Activated naive CD4-positive, alpha-beta T cell treated with anti-CD3 and anti-CD28 coated beads for 36 hours (primary cell): ENCODE results near the gene ZNF526. TPM values are rescaled to one million over a fixed set of nuclear protein-coding genes. Genes with fewer than 3 reads are reported as not detected.
"Not testable (repeated sequence)": the region's sequence is repeated elsewhere in the genome, so short reads cannot be mapped to it uniquely, and the experiment has no call there.

Experiments
- CTCF ChIA-PET: fragments of 350-600 bp; sonication (Branson Sonifier 250); formaldehyde crosslinking; loops from one replicate; lab custom pipeline; 2021; ENCODE audit warnings: antibody characterized with exemption; lab: Charles Lee
- DNase-seq: peaks from one replicate; pipeline ENCODE4 v3.0.0-alpha.2; 2020
- H3K27ac Mint-ChIP-seq: one replicate; pipeline ENCODE4 v1.8.0; 2021; ENCODE audit warnings: mild to moderate bottlenecking, mixed read lengths
- H3K27me3 Mint-ChIP-seq: one replicate; pipeline ENCODE4 v1.8.0; 2021; ENCODE audit warnings: low read depth, mixed read lengths
- H3K36me3 Mint-ChIP-seq: one replicate; pipeline ENCODE4 v1.8.0; 2021; ENCODE audit warnings: low read depth, mixed read lengths
- H3K4me1 Mint-ChIP-seq: one replicate; pipeline ENCODE4 v1.8.0; 2021; ENCODE audit warnings: low read depth, mixed read lengths
- H3K4me3 Mint-ChIP-seq: one replicate; pipeline ENCODE4 v1.8.0; 2021; ENCODE audit warnings: mild to moderate bottlenecking, moderate library complexity, mixed read lengths
- H3K9me3 Mint-ChIP-seq: one replicate; pipeline ENCODE4 v1.8.0; 2021; ENCODE audit warnings: mixed read lengths
- intact Hi-C: fragments of 100-400 bp; cut with micrococcal nuclease; formaldehyde crosslinking; loops from one replicate; pipeline ENCODE4 v1.15.1; 2023
- total RNA-seq, 2 experiments: library from RNA; stranded (reverse); gene quantifications; one replicate each; pipeline ENCODE4 v1.2.3, GENCODE V29; 2021

The ZNF526 gene
- total RNA-seq, 2 experiments from 2014 or later, result 11.5 to 11.6 TPM

DNA sequence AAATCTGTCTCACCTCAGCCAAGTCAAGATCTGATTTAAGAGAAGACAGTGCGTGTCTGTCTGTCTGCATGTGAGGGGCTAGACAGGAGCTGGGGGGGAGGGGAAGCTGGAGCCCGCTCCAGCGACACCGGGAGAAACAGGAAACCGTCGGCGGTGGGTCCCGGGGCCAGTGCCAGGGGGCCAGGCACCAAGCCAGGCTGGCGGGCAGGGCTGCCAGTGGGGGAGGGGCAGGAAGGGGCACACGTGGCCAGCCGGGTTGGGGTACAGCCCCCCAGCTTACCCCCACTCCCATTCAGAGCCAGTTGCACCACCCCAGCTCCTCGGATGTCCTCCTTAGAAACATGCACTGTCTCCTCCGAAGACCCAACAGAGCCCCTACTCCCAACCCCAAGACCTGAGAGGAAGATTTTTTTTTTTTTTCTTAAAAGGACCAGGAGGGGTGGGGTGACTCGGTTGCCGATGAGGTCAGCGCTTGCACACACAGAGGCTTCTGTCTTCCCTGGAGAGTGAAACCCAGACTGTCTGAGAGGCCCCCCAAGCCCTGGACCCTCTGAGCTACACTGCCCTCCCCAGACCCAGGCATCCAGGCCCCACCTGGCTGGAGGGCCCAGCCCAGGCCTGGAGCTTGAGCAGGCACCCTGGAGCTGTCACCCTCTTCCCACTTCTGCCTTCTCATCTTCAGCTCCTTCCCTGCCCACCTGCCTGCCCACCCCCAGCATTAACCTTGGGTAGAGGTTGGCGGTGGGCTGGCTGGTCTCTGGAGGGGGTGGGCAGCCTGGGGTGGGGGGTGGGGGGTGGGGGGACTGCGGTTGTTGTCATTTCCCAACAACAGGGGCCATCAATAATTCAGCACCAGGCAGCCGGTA, 30.8 kb downstream of the ZNF526 start:
- CTCF ChIA-PET, result interaction anchor here (0.9 to 2.8 kb wide), 4 partner anchors 9 to 42 kb away, joined by 3 to 15 read pairs (median 4); no protein-coding TSS in a partner anchor
- intact Hi-C loops, result no loop called here

DNA sequence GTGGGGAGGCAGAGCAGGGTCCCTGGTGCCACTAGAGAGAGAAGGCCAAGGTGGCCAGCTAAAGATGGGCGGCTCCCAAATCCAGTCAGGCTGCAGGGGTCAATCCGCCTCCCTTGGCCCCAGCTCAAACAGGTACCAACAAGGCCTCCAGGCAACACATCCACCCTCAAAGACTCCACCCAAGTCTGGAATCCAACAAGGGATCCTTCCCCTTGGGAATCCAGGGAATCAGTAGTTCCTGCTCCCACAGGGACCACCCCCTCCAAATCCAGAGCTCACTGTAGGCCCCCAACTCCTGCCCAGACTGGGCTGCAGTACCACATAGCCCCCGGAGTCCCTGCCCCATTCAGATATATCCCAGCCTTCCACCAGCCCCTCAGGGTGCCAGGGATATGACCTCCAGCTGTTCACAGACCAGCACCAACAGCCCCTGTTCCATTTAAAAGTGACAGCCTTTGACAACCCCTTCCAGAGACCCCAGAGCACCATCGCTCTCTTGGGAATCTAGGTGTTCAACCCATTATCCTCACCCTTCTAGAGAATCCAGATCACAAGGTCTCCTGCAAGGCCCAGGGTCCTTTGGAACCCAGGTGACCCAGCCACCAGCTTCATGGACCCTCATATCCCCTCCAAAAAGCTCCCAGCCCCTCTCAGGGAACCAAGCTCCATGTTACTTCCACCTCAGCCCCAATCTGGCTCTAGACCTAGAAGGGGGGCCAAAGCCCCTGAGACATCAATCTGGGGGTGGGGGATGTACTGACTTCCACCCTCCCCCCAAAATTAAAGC, 31.7 kb downstream of the ZNF526 start:
- intact Hi-C loops, result no loop called here
- Mint-ChIP-seq H3K9me3 (no peaks in the 10 kb centered on the region), H3K27me3 (no peaks in the 10 kb centered on the region), H3K4me1 (peaks cover 38% of the 10 kb centered on the region), H3K4me3 (peak overlapping the region; percentile 91), H3K27ac (peak overlapping the region; percentile 93), H3K36me3 (peaks cover 15% of the 10 kb centered on the region)
- CTCF ChIA-PET, result interaction anchor here (1.1 to 2.8 kb wide), 3 partner anchors 19 to 41 kb away, joined by 3 to 15 read pairs (median 4); no protein-coding TSS in a partner anchor
- no peak for DNase-seq

More for the DNA sequence above, 30.8 kb downstream of the ZNF526 start:
- no peaks in the 10 kb centered on the region for H3K9me3 Mint-ChIP-seq
- peak overlapping the region; percentile 41 for H3K4me3 Mint-ChIP-seq
- DNase-seq, result peak; percentile 53
- H3K4me1 Mint-ChIP-seq, result peaks cover 43% of the 10 kb centered on the region
- H3K27ac Mint-ChIP-seq, result peak overlapping the region; percentile 93
- no peaks in the 10 kb centered on the region for H3K27me3 Mint-ChIP-seq
- peaks cover 15% of the 10 kb centered on the region for H3K36me3 Mint-ChIP-seq

DNA sequence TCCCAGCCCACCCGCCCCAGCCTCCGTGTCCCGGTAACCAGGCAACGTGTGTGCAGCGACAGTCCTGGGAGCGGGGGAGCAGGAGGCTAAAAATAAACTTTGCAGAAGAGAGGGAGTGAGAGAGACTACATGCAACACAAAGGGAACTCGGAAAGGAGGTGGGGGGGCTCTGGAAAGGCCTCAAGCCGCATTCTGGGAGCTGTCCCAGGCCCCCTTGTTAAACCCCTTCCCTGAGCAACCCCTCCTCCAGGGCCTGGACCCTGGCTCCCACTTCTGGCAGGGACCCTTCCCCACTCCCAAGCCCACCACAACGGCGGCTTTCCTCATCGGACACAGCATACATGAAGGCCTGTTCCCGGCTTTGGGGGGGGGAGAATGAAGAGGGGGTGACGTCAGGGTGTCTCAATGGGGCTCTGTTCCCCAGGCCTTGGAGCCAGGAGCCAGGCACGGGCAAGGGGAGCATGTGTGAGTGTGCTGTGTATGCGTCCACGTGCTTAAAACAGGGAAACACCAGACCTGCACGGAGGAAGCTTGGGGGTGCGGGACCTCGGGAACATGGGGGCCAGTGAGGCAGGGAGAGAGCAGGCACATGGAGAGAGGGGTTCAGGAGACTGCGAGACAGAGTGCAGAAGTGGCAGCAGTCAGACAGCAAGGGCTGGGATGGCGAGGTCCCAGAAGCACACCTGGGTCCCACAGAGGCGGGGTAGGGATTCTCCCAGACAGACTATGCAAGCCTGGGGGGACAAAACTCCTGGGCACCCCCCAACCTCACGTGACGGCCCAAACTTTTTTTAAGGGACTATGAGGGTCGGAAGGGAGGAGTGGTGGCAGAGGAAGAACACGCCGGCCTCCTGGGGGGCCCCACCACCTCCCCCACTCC, 32.5 kb downstream of the ZNF526 start:
- no peaks in the 10 kb centered on the region for H3K9me3 Mint-ChIP-seq
- peak overlapping the region; percentile 93 for H3K27ac Mint-ChIP-seq
- peaks cover 32% of the 10 kb centered on the region for H3K4me1 Mint-ChIP-seq
- intact Hi-C loops, result no loop called here
- CTCF ChIA-PET, result no interaction called here
- peak overlapping the region; percentile 91 for H3K4me3 Mint-ChIP-seq
- DNase-seq, result peak; percentile 38
- no peaks in the 10 kb centered on the region for H3K27me3 Mint-ChIP-seq
- peaks cover 11% of the 10 kb centered on the region for H3K36me3 Mint-ChIP-seq

DNA sequence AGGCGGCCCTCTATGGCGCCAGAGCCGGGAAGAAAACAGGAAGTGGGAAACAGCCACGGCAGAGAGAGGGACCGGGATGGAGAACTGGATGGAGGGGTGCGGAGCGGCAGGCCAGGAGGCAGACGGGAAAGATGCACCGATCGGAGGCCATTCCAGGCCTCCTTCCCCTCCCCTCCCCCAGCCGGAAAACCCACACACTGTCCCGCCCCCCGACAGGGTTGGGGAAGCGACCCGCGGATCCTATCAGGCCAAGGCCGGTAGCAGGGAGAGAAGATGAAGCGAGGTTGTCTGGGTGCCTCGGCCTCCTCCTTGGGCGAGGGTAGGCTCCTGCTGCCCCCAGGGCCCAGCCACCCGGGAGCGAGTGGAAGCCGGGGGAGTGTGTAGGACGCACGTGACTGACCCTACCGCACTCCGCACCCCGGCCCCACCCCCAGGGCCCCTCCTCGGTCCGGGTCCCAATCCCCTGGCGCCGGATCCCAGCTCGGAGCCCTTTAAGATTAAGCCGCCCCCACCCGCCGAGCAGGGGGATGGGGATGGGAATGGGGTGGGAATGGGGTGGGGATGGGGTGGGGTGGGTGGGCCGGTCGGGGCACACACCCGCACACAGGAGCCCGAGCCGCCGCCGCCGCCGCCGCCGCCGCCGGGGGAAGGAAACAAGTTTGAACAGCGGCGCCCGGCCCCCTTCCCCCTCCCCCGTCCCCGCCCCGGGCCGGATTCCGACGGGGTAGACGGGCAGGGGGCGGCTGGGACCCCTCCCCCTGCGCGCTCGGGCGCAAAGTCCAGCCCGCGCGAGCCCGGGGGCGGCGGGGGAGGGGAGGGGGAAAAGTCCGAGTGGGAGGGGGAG, 33.4 kb downstream of the ZNF526 start:
- Mint-ChIP-seq H3K9me3 (no peaks in the 10 kb centered on the region), H3K27me3 (no peaks in the 10 kb centered on the region), H3K36me3 (peaks cover 11% of the 10 kb centered on the region), H3K27ac (peak overlapping the region; percentile 93), H3K4me1 (peaks cover 32% of the 10 kb centered on the region), H3K4me3 (peak overlapping the region; percentile 91)
- CTCF ChIA-PET, result no interaction called here
- intact Hi-C loops, result loop anchor here (1.0 kb wide), 1 partner anchor 9 kb away; no protein-coding TSS in a partner anchor
- DNase-seq, result peak; percentile 72

DNA sequence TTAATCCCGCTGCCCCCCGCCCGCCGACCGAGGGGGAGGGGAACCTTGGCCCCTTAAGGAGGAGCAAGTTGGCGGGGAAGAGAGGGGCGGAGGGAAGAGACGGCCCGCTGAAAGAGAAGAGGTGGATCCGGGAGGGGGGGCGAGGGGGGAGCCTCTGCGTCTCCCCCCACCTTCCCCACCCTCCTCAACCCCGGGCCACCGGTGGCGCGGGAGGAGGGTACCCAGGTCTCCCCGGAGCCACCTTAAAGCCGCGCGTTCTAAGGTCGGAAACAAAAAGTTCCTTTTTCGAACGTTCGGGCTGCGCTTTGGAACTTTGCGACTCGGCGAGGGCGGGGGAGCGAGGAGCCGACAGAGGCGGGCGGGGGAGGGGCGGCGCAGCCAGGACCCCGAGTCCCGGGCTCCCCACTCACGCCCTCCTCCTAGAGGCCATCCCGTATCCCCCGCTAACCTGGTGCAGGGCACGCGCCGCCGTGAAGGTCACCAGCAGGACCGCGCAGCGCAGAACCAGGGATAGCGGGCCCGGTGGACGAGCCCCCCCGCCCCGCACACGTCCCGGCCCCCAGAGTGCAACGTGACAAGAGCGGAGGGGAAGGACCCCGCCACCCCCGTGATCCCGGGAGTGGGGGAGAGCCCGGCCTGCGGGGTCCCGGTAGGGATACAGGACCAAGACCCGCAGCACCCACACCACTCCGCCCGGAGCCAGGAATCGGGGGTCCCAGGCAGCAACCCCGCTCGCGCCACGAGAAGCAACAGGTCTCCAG, 34.2 kb downstream of the ZNF526 start:
- no peaks in the 10 kb centered on the region for H3K9me3 Mint-ChIP-seq
- CTCF ChIA-PET, result no interaction called here
- peaks cover 32% of the 10 kb centered on the region for H3K4me1 Mint-ChIP-seq
- no peaks in the 10 kb centered on the region for H3K27me3 Mint-ChIP-seq
- peak overlapping the region; percentile 78 for H3K27ac Mint-ChIP-seq
- DNase-seq, result peak; percentile 86
- H3K4me3 Mint-ChIP-seq, result peak overlapping the region; percentile 73
- intact Hi-C loops, result loop anchor here (1.0 kb wide), 1 partner anchor 10 kb away; no protein-coding TSS in a partner anchor
- peaks cover 9% of the 10 kb centered on the region for H3K36me3 Mint-ChIP-seq

DNA sequence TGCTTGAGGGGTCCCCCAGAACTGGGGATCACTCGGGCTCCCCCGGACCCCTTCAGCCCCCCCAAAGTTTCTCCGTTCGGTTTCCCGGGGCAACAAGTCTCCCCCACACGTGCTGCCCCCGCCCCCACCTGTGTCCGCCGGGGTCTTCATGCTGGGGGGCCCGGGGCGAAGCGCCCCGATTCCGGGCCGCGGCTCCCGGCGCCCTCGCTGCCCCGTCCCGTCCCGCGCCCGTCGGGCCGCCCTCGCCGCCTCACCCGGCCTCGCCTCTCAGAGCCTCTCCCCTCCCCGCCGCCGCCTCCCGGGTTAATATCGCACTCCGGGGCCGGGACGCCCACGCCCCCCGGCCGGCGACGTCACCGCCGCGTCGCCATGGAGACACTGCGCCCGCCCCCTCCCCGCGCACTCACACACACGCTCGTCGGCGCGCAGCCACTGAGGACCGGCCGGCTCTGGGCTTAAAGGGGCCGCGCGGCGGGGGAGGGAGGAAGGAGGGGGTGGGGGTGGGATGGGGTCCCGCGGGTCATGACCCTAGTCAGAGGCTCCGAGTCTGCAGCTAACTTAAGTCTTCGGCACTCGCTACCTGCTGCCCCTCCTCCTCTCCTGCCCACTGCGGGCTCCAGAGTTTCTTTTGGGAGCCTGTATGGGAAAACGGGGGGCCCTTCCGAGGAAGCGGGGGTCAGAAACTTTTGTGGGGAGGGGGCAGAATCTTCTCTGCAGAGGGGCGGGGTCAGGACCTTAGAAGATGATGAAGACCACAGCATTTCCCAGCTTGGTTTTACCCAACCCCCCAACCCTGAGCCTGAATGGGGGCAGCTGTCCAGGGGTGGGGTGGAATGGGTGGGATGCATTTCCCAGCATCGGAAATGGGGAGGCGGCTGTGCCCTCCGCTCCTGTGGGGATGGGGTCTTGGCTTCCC, 35.0 kb downstream of the ZNF526 start, which contains the start of gene ERF:
Gene ERF (minus strand): TSS at position 279 of the 916 bp plus-strand sequence. CDS start 129 bp downstream, at position 150.
- Mint-ChIP-seq H3K9me3 (no peaks in the 10 kb centered on the region), H3K4me3 (peak within 1 kb of the TSS; percentile 73), H3K4me1 (peaks cover 29% of the 10 kb centered on the region), H3K27me3 (no peaks in the 10 kb centered on the region), H3K27ac (peak within 1 kb of the TSS; percentile 78), H3K36me3 (peaks cover 7% of the 10 kb centered on the region)
- peak; percentile 93 for DNase-seq
- CTCF ChIA-PET, result interaction anchor here (0.8 kb wide), 1 partner anchor 24 kb away, joined by 3 read pairs; no protein-coding TSS in a partner anchor
- intact Hi-C loops, result loop anchor here (1.0 kb wide), 5 partner anchors 11 to 123 kb away; partner anchors contain the start of genes DEDD2 and POU2F2

DNA sequence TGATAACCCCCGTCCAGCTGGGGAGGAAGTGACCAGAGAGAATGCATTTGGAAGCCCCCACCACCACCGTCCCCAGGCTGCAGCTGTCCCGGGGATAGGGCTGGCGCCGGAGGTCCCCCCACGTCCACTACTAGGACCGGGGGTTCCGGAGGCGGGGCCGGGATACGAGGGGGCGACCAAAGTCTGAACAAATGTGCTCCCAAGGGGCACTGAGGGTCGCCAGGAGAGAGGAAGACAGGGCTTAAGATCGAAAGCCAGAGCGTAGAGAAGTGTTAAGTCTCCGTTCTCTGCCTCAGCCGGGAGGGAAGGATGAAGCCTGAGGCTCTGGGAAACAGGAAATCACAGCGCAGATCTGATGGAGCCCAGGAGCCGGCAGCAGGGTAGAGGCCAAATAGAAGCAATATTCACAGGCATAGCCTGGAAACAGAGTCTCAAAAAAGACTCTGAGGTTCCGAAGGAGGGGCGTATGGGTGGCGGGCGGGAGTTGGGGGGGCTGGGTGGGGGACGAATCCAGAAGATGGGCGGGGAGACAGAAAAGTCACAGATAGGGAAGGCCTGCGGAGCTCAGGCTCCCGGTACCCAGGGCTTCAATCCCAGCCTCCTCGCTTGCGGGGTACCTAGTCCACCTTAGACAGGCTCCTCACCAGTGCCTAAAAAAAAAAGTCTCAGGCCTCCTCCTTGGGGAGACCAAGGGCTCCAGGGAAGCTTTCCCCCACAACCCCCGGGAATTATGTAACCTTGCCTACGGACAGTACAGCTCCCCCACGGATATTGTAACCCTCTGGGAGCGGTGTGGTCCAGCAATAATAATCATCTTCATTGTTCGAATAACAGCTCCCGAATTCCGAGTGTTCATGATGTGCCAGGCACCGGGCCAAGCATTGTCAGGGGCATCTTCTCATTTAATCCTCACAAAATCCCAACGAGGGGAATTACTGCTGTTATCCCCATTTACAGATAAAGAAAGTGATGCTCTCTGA, 35.9 kb downstream of the ZNF526 start:
- Mint-ChIP-seq H3K36me3 (peaks cover 7% of the 10 kb centered on the region), H3K27me3 (no peaks in the 10 kb centered on the region), H3K4me1 (peaks cover 22% of the 10 kb centered on the region), H3K9me3 (no peaks in the 10 kb centered on the region), H3K4me3 (peak overlapping the region; percentile 73), H3K27ac (no peak overlapping the region)
- CTCF ChIA-PET, result interaction anchor here (0.6 to 0.8 kb wide), 3 partner anchors 23 to 174 kb away, joined by 3 to 4 read pairs (median 3); no protein-coding TSS in a partner anchor
- intact Hi-C loops, result loop anchor here (1.0 kb wide), 4 partner anchors 12 to 124 kb away; partner anchors contain the start of genes DEDD2 and POU2F2
- no peak for DNase-seq

DNA sequence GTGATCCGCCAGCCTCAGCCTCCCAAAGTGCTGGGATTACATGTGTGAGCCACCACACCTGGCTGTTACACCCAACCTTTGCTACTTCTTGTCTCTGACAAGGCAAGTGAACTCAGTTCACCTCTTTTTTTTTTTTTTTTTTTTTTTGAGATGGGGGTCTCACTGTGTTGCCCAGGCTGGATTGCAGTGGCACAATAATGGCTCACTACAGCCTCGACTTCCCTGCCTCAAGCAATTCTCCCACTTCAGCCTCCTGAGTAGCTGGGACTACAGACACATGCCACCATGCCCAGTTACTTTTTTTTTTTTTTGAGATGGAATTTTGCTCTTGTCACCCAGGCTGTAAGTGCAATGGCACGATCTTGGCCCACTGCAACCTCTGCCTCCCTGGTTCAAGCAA, 37.7 kb downstream of the ZNF526 start:
- H3K36me3 Mint-ChIP-seq, intact Hi-C loops, H3K4me1 Mint-ChIP-seq, H3K27me3 Mint-ChIP-seq, H3K4me3 Mint-ChIP-seq, H3K27ac Mint-ChIP-seq, DNase-seq, H3K9me3 Mint-ChIP-seq: not testable (repeated sequence)
- CTCF ChIA-PET, result interaction anchor here (0.9 kb wide), 1 partner anchor 22 kb away, joined by 8 read pairs; no protein-coding TSS in a partner anchor

DNA sequence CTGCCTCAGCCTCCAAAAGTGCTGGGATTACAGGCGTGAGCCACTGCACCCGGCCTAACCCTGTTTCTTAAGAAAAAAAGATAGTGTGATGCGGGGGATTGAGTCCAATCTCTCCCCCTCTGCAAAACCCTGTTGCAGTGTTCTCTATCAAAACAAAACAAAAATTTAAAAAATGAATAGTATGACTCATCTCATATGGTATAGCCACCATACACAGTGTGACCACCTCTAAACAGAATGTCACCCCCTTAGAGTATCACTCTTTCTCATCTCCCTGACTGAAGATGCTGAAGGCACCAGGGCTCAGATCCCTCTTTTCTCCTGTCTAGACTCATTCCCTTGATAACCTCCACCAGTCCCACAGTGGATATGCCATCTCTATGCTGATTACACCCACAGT, 41.7 kb downstream of the ZNF526 start:
- DNase-seq, result no peak
- no peak overlapping the region for H3K27ac Mint-ChIP-seq
- intact Hi-C loops, result no loop called here
- H3K4me1 Mint-ChIP-seq, result no peaks in the 10 kb centered on the region
- no peaks in the 10 kb centered on the region for H3K27me3 Mint-ChIP-seq
- no peaks in the 10 kb centered on the region for H3K9me3 Mint-ChIP-seq
- no peaks in the 10 kb centered on the region for H3K36me3 Mint-ChIP-seq
- CTCF ChIA-PET, result no interaction called here
- H3K4me3 Mint-ChIP-seq, result no peak overlapping the region
